ENCODE measurements around the gene CYP27A1.

DNA sequence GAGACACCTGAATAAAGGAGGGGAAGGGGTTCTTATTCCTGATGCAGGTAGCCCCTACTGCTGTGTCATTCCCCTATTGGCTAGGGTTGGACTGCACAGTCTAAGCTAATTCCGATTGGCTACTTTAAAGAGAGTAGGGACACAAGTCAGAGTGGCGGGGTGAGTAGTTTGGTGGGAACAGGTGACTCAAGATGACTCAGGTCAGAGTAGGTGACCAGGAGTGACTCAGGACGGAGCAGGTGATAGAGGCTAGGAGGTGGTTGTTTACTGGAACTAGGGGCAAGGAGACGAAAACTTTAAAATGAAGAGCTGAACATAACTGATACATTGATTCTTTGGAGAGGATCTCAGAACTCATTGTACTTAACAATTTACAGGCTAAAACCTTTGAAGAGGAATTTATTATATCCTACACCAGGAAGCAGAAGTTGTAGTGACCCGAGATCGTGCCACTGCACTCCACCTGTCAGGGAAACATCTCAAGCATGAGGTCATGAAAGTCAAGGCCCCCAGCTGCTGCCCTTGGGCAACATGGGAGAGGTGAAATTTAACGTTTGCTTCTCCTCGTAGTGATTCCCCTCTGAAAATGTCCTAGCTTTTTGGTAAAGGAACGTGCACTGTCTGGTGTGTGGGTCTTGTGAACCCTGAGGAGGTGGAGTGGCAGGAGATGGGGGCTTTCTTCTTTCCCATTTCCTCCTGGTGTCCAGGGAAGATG lies 4.5 kb upstream of the CYP27A1 start:
- TF ChIP-seq, protein P1, sequence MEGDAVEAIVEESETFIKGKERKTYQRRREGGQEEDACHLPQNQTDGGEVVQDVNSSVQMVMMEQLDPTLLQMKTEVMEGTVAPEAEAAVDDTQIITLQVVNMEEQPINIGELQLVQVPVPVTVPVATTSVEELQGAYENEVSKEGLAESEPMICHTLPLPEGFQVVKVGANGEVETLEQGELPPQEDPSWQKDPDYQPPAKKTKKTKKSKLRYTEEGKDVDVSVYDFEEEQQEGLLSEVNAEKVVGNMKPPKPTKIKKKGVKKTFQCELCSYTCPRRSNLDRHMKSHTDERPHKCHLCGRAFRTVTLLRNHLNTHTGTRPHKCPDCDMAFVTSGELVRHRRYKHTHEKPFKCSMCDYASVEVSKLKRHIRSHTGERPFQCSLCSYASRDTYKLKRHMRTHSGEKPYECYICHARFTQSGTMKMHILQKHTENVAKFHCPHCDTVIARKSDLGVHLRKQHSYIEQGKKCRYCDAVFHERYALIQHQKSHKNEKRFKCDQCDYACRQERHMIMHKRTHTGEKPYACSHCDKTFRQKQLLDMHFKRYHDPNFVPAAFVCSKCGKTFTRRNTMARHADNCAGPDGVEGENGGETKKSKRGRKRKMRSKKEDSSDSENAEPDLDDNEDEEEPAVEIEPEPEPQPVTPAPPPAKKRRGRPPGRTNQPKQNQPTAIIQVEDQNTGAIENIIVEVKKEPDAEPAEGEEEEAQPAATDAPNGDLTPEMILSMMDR (conservative IDR thresholded peaks at IDR 0.05; ENCODE audit: low read depth, low read length) = no peak
- TF ChIP-seq EZH2 (IDR thresholded peaks at IDR 0.05; ENCODE audit: borderline replicate concordance, low read depth, low read length, poor library complexity, severe bottlenecking) = no peak

Measured in A673 (cell line).